Karpas-422 (cell line): ENCODE results near the gene CPE. TPM values are rescaled to one million over a fixed set of nuclear protein-coding genes. Genes with fewer than 3 reads are reported as not detected.

Experiments
- DNase-seq: peaks from one replicate; pipeline ENCODE4 v3.0.0-alpha.2; 2015
- H2AFZ ChIP-seq: fragments of 200-600 bp; sonication (generic); 2 replicates; pipeline ENCODE4 v1.6.1; 2014; ENCODE audit warnings: antibody characterized with exemption, low read length, mixed read lengths
- H3K27ac ChIP-seq: fragments of 200-600 bp; sonication (generic); 2 replicates; pipeline ENCODE4 v1.5.1; 2014; ENCODE audit warnings: mild to moderate bottlenecking, low read length, moderate library complexity
- H3K27me3 ChIP-seq: fragments of 200-600 bp; sonication (generic); 2 replicates; pipeline ENCODE4 v1.6.1; 2014; ENCODE audit warnings: low read length, mixed read lengths
- H3K36me3 ChIP-seq: fragments of 200-600 bp; sonication (generic); 2 replicates; pipeline ENCODE4 v1.6.1; 2014; ENCODE audit warnings: low read length, mixed read lengths; ENCODE audit not compliant: insufficient read depth
- H3K4me1 ChIP-seq: fragments of 200-600 bp; sonication (generic); 2 replicates; pipeline ENCODE4 v1.6.1; 2014; ENCODE audit warnings: mild to moderate bottlenecking, low read length, mixed read lengths
- H3K4me2 ChIP-seq: fragments of 200-600 bp; sonication (generic); 2 replicates; pipeline ENCODE4 v1.6.1; 2014; ENCODE audit warnings: low read length, low read depth, mild to moderate bottlenecking; ENCODE audit not compliant: poor library complexity, severe bottlenecking
- H3K4me3 ChIP-seq: fragments of 200-600 bp; sonication (generic); 2 replicates; pipeline ENCODE4 v1.5.1; 2014; ENCODE audit warnings: mild to moderate bottlenecking, antibody characterized with exemption, low read length, mixed read lengths
- H3K79me2 ChIP-seq: fragments of 200-600 bp; sonication (generic); 2 replicates; pipeline ENCODE4 v1.6.1; 2014; ENCODE audit warnings: mild to moderate bottlenecking, low read length, mixed read lengths
- H3K9ac ChIP-seq: fragments of 200-600 bp; sonication (generic); 2 replicates; pipeline ENCODE4 v1.6.0; 2014; ENCODE audit warnings: low read length
- H3K9me2 ChIP-seq: fragments of 200-600 bp; sonication (generic), shearing (Covaris generic); replicated peaks from 2 replicates; pipeline ENCODE4 v1.6.0; 2014; ENCODE audit warnings: mild to moderate bottlenecking, low read length, moderate library complexity; ENCODE audit not compliant: insufficient read depth
- H3K9me3 ChIP-seq: fragments of 300-700, 200-600 bp; sonication (generic); 2 replicates; pipeline ENCODE4 v1.6.1; 2014; ENCODE audit warnings: low read length, mixed read lengths
- H4K20me1 ChIP-seq: fragments of 200-600 bp; sonication (generic); 2 replicates; pipeline ENCODE4 v1.6.1; 2014; ENCODE audit warnings: mild to moderate bottlenecking, antibody characterized with exemption, low read length, low read depth; ENCODE audit not compliant: insufficient read depth
- total RNA-seq: library from RNA; depleted of rRNA; stranded (reverse); fragments of >200 nt; shearing (Covaris generic); gene quantifications from 2 replicates; pipeline ENCODE4 v1.2.3, GENCODE V29; 2014; ENCODE audit warnings: low replicate concordance

The CPE gene
- total RNA-seq, 1 experiment from 2014 or later: not detected

DNA sequence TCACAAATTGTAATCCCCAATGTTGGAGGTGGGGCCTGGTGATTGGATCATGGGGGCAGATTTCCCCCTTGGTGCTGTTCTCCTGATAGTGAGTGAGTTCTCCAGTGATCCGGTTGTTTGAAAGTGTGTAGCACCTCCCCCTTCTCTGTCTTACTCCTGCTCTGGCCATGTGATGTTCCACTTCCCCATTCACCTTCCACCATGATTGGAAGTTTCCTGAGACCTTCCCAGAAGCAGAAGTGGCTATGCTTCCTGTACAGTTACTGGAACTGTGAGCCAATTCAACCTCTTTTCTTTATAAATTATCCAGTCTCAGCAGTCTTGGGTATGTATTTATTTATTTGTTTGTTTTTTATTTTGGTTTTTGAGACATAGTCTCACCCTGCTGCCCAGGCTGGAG is 143.2 kb downstream of the CPE start:
- no peaks in the 10 kb centered on the region for H3K79me2 ChIP-seq
- DNase-seq: no peak
- H2AFZ ChIP-seq: no peak overlapping the region
- H3K9me3 ChIP-seq: no peaks in the 10 kb centered on the region
- no peak overlapping the region for H3K27ac ChIP-seq
- H4K20me1 ChIP-seq: no peaks in the 10 kb centered on the region
- no peaks in the 10 kb centered on the region for H3K36me3 ChIP-seq
- H3K4me2 ChIP-seq: no peak overlapping the region
- no peaks in the 10 kb centered on the region for H3K4me1 ChIP-seq
- H3K9ac ChIP-seq: no peak overlapping the region
- H3K9me2 ChIP-seq: no peaks in the 10 kb centered on the region
- no peak overlapping the region for H3K4me3 ChIP-seq
- H3K27me3 ChIP-seq: no peaks in the 10 kb centered on the region

DNA sequence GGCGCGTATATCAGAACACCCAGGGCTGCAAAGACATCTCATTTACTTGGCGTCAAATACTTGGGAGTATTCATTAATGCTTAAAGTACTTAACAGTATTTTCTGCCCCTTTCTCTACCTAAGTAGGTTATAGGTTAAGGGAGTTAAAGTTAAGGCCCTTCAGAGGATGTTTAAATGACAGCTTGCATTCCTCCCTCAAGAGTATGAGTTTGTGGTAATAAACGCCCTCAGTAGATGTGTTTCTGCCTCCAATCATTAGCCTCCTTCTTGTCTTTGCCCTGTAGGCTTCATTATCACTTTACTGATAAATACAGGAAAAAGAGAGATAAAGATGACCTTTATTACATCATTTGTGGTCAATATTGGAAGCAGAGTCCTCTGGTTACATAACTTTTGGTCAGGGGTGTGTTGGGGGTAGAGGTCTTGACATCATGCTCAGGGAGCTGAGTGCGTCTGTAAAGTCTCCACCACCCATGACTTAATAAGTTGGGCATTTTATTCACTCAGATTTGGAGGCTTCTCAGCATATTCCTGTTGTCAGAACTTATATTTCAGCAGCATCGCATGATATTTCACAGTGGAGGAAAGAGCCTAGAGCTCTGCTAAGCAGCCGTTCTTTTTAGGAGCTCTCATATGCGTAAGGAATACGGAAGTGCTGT is 145.9 kb downstream of the CPE start:
- Histone ChIP-seq H3K9me2 (no peaks in the 10 kb centered on the region), H4K20me1 (no peaks in the 10 kb centered on the region), H3K9me3 (no peaks in the 10 kb centered on the region), H3K4me3 (no peak overlapping the region), H3K4me2 (no peak overlapping the region), H3K27me3 (no peaks in the 10 kb centered on the region), H3K36me3 (no peaks in the 10 kb centered on the region), H2AFZ (no peak overlapping the region), H3K9ac (no peak overlapping the region), H3K4me1 (no peaks in the 10 kb centered on the region), H3K27ac (no peak overlapping the region), H3K79me2 (no peaks in the 10 kb centered on the region)
- DNase-seq: no peak

DNA sequence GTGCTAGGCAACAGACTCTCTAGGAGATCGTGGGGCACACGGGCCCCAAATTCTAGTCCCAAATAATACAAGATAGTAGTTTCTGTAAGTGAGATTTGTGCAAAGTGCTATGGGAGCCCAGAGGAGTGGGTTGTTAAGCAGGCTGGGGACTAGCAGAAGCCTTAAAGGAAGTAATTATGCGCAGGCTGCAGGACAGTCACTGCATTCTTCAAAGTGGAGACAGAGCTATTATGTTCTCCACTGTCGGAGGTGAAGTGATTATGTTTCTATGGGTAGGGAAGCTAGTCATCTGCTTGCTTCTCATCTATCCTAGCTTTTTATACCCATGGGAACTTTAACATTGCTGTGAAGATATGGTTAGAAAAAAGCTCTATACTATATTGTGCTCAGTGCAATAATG is 154.2 kb downstream of the CPE start:
- Histone ChIP-seq H3K4me3 (no peak overlapping the region), H4K20me1 (no peaks in the 10 kb centered on the region), H3K9ac (no peak overlapping the region), H3K9me3 (no peaks in the 10 kb centered on the region), H3K27me3 (no peaks in the 10 kb centered on the region), H3K4me2 (no peak overlapping the region), H3K79me2 (no peaks in the 10 kb centered on the region), H3K4me1 (no peaks in the 10 kb centered on the region), H3K9me2 (no peaks in the 10 kb centered on the region), H3K36me3 (no peaks in the 10 kb centered on the region), H2AFZ (no peak overlapping the region), H3K27ac (no peak overlapping the region)
- DNase-seq: no peak

- peak; percentile 79 for DNase-seq
- H3K9me3 ChIP-seq: no peaks in the 10 kb centered on the region
- H3K27me3 ChIP-seq: no peaks in the 10 kb centered on the region
- H3K36me3 ChIP-seq: no peaks in the 10 kb centered on the region
- H3K4me3 ChIP-seq: no peak overlapping the region
- no peaks in the 10 kb centered on the region for H4K20me1 ChIP-seq
- H3K9me2 ChIP-seq: no peaks in the 10 kb centered on the region
- no peak overlapping the region for H3K4me2 ChIP-seq
- no peak overlapping the region for H3K9ac ChIP-seq
- H2AFZ ChIP-seq: no peak overlapping the region
- H3K4me1 ChIP-seq: no peaks in the 10 kb centered on the region
- H3K79me2 ChIP-seq: no peaks in the 10 kb centered on the region
- no peak overlapping the region for H3K27ac ChIP-seq
Observed at GRCh38 chr4:165537028-165537648, 158.3 kb downstream of the CPE start.

DNA sequence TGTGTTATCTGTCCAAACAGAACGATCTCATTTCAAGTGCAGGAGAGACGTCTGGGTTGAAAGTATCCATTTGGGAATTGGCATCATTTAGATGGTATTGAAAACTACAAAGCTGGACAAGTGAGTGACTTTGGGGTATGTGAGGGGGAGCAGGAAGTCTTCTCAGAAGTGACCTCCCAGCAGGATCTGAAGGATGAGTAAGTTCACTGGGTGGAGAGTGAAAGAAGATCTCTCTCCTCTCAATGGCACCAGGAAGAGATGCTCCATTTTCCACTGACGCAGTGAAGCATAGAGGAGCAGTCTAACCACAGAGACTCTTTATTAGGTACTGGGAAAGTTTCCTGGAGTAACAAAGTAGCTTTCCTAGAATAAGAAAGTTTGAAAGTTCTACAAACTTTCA is 161.0 kb downstream of the CPE start:
- H4K20me1 ChIP-seq: no peaks in the 10 kb centered on the region
- H3K79me2 ChIP-seq: no peaks in the 10 kb centered on the region
- H3K27ac ChIP-seq: no peak overlapping the region
- H2AFZ ChIP-seq: no peak overlapping the region
- no peaks in the 10 kb centered on the region for H3K27me3 ChIP-seq
- H3K4me1 ChIP-seq: no peaks in the 10 kb centered on the region
- DNase-seq: no peak
- H3K36me3 ChIP-seq: no peaks in the 10 kb centered on the region
- H3K9me2 ChIP-seq: no peaks in the 10 kb centered on the region
- no peak overlapping the region for H3K4me2 ChIP-seq
- no peak overlapping the region for H3K4me3 ChIP-seq
- no peaks in the 10 kb centered on the region for H3K9me3 ChIP-seq
- no peak overlapping the region for H3K9ac ChIP-seq

DNA sequence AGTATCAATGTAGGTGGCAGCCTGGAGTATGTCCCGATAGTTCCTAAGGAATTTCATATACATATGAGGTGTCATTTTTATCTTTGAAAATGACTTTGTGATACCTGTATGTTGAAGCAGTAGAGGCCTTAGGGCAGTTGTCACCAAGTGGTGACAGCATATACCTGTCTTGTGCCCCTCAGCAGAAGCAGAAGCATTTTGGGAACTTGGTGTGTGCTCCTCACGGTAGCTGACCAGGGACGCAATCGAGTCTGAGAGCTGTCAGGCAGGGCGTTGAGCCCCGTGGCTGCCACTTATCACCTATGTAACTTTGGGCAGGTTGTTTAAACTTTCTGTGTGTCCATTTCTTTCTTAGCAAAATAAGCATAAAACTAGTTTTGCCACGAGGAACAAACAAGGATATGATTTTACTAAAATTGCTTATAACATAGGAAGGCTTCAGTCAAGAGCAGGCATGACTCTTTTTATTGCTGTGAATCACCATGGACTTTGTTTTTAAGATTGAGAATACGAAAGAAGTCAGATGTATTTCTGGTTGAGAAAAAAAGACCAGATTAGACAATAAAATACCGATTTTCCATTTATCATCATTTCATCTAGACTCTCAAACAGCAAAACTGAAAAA is 161.5 kb downstream of the CPE start:
- H3K27ac ChIP-seq: no peak overlapping the region
- H3K9ac ChIP-seq: no peak overlapping the region

DNA sequence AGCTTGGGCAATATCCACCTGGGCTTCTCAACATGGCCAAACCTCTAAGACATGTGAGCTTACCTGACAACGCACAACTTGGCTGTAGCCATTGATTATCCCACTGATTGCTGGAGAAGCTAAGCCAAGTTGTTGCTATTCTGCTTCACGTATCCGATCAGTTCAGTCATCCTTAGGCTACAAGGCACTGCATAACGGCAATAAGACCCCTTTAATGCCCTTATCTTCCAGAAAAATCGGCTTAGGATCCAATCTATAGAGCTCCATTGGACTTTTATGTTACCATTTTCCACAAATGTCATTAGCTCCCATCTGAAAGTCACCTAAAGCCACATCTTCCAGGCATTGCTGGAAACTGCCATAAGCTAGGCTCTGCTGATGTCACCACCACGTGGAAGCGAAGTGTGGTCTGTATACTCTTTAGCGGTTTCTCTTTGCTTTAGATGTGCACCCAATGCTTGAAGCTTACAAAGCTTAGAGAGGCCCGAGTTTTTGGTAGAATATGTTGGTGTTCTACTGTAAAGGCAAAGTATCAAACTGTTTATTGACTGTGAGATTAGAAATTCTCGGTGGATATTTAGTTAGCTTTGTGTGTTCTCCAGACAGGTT is 163.1 kb downstream of the CPE start:
- H3K9me3 ChIP-seq: no peaks in the 10 kb centered on the region
- H3K4me1 ChIP-seq: no peaks in the 10 kb centered on the region
- no peaks in the 10 kb centered on the region for H3K36me3 ChIP-seq
- no peak overlapping the region for H3K27ac ChIP-seq
- no peak for DNase-seq
- H3K9ac ChIP-seq: no peak overlapping the region
- H4K20me1 ChIP-seq: no peaks in the 10 kb centered on the region
- H3K9me2 ChIP-seq: no peaks in the 10 kb centered on the region
- no peak overlapping the region for H3K4me3 ChIP-seq
- no peak overlapping the region for H3K4me2 ChIP-seq
- no peaks in the 10 kb centered on the region for H3K79me2 ChIP-seq
- H3K27me3 ChIP-seq: no peaks in the 10 kb centered on the region
- H2AFZ ChIP-seq: no peak overlapping the region

More for the DNA sequence above, 161.5 kb downstream of the CPE start:
- Histone ChIP-seq H3K9me3 (no peaks in the 10 kb centered on the region), H3K4me3 (no peak overlapping the region), H3K4me2 (no peak overlapping the region), H4K20me1 (no peaks in the 10 kb centered on the region), H3K79me2 (no peaks in the 10 kb centered on the region), H3K36me3 (no peaks in the 10 kb centered on the region), H3K9me2 (no peaks in the 10 kb centered on the region), H2AFZ (no peak overlapping the region), H3K27me3 (no peaks in the 10 kb centered on the region), H3K4me1 (no peaks in the 10 kb centered on the region)
- DNase-seq: no peak

- Histone ChIP-seq H3K9me3 (no peaks in the 10 kb centered on the region), H3K9me2 (no peaks in the 10 kb centered on the region), H3K36me3 (no peaks in the 10 kb centered on the region), H4K20me1 (no peaks in the 10 kb centered on the region), H3K27ac (no peak overlapping the region), H3K9ac (no peak overlapping the region), H3K4me2 (no peak overlapping the region), H3K4me1 (no peaks in the 10 kb centered on the region), H2AFZ (no peak overlapping the region), H3K79me2 (no peaks in the 10 kb centered on the region), H3K4me3 (no peak overlapping the region), H3K27me3 (no peaks in the 10 kb centered on the region)
- no peak for DNase-seq
Observed at GRCh38 chr4:165542476-165542875, 163.7 kb downstream of the CPE start.
